Right lobe of liver (tissue), 6 donors: Measurements from ENCODE around the gene TMEM107. TPM values are rescaled to one million over a fixed set of nuclear protein-coding genes. Genes with fewer than 3 reads are reported as not detected.
A peak's percentile ranks its signal among the peaks of the same experiment; 100 is the strongest.

Source experiments
- ATAC-seq, 4 donors: fragments of 200-7000 bp; cut with Tn5 transposase; one replicate each; pipeline ENCODE4 v1.9.1; 2020; ENCODE audit warnings: mild to moderate bottlenecking in 4 of 4, moderate library complexity in 4 of 4
- DNase-seq, 3 donors: peaks; one replicate each; pipeline ENCODE4 v3.0.0-alpha.2; 2020
- H3K27ac ChIP-seq, 3 donors: fragments of 200-600 bp; one replicate each; pipeline ENCODE4 v1.8.0; 2022
- H3K27me3 ChIP-seq, 2 donors: fragments of 200-600 bp; one replicate each; pipeline ENCODE4 v1.8.0; 2022
- H3K36me3 ChIP-seq, 4 donors: fragments of 200-600 bp; sonication (generic) in 1 of 4; one replicate each; pipeline versions ENCODE4 v1.5.1 to v1.8.0; 2017 to 2022; ENCODE audit warnings: control low read depth in 1 of 4
- H3K4me1 ChIP-seq, 4 donors: fragments of 200-600 bp; sonication (generic) in 1 of 4; one replicate each; pipeline versions ENCODE4 v1.5.1 to v1.8.0; 2017 to 2022; ENCODE audit warnings: control low read depth in 1 of 4
- H3K4me3 ChIP-seq, 3 donors: fragments of 200-600 bp; one replicate each; pipeline ENCODE4 v1.8.0; 2022
- H3K9me3 ChIP-seq, 4 donors: fragments of 200-600 bp; sonication (generic) in 1 of 4; one replicate each; pipeline versions ENCODE4 v1.5.1 to v1.8.0; 2017 to 2022; ENCODE audit warnings: control low read depth in 1 of 4
- CTCF ChIP-seq, 4 donors: fragments of 200-600 bp in 3 of 4; fragments of 450-650 bp in 1 of 4; IDR thresholded peaks; one replicate each; pipeline versions ENCODE4 v1.5.1 to v1.8.0; 2016 to 2022; ENCODE audit warnings: antibody characterized with exemption in 4 of 4, mild to moderate bottlenecking in 2 of 4
- POLR2A ChIP-seq: fragments of 450-650 bp; IDR thresholded peaks from one replicate; pipeline ENCODE4 v1.6.1; 2017; ENCODE audit warnings: antibody characterized with exemption, mild to moderate bottlenecking
- WGBS: methylation state at CpG from one replicate; pipeline ENCODE4 v1.1.6; 2018; ENCODE audit warnings: low coverage, low lambda C conversion rate; ENCODE audit not compliant: insufficient coverage; ENCODE audit errors: missing lambda C conversion rate; 5-methylcytosine and 5-hydroxymethylcytosine counted together
- intact Hi-C, 2 donors: fragments of 100-400 bp; cut with DNase I; formaldehyde crosslinking; loops; one replicate each; pipeline versions ENCODE4 v1.11.2 to v1.14.1; 2022
- total RNA-seq, 6 experiments: library from RNA; depleted of rRNA in 2 of 6; stranded (reverse); fragments of >200 nt in 2 of 6; fragmentation: NEBNext Ultra II Directional in 3 of 6; extraction: Animal tissue kit (Norgen Biotek cat#: 25700) in 3 of 6; gene quantifications; one replicate each; pipeline versions ENCODE4 v1.1.0 to v1.2.4, GENCODE V29; 2016 to 2023
- donor health status: DM: no; HTN: yes; CAD: no.
- donor health status: DM: no; HTN: no; CAD: no.
- donor health status: DM: no; HTN: no; CAD: no.
- donor health status: DM: no; HTN: yes; CAD: no.
- donor health status: DM: no; HTN: yes; CAD: no.

The TMEM107 gene
- total RNA-seq, 6 experiments from 2014 or later = 2.3 to 5.0 (median 3.4) TPM

GRCh38 chr17:8141045-8141444 is 35.1 kb downstream of the TMEM107 start:
- H3K4me1 ChIP-seq = peaks cover 0 to 9% (median 1%) of the 10 kb centered on the region in 4 donors
- WGBS = 87% methylated on average over 5 of the region's 7 CpGs
- ATAC-seq (no peak), DNase-seq (no peak)
- H3K9me3 ChIP-seq = no peaks in the 10 kb centered on the region
- H3K4me3 ChIP-seq = no peak overlapping the region
- H3K36me3 ChIP-seq = peaks cover 25 to 69% (median 63%) of the 10 kb centered on the region in 4 donors
- TF ChIP-seq CTCF (IDR thresholded peaks at IDR 0.05) (no peak), POLR2A (no peak)
- intact Hi-C loops = no loop called here
- H3K27me3 ChIP-seq = no peaks in the 10 kb centered on the region
- no peak overlapping the region for H3K27ac ChIP-seq

- H3K4me1 ChIP-seq = peaks cover 0 to 9% (median 1%) of the 10 kb centered on the region in 4 donors
- H3K27ac ChIP-seq = peak overlapping the region in 1 of 3 donors; percentile 76
- H3K4me3 ChIP-seq = no peak overlapping the region
- no peak for TF ChIP-seq POLR2A
- no peak for TF ChIP-seq CTCF (IDR thresholded peaks at IDR 0.05)
- 67% methylated on average over 11 of the region's 18 CpGs for WGBS
- peaks cover 25 to 62% (median 56%) of the 10 kb centered on the region in 4 donors for H3K36me3 ChIP-seq
- H3K9me3 ChIP-seq = no peaks in the 10 kb centered on the region
- ATAC-seq = no peak
- peak in 2 of 3 donors; percentile 50 to 58 for DNase-seq
- intact Hi-C loops = no loop called here
- H3K27me3 ChIP-seq = no peaks in the 10 kb centered on the region
Measured at GRCh38 chr17:8140065-8141029, 35.8 kb downstream of the TMEM107 start.

- TF ChIP-seq CTCF (IDR thresholded peaks at IDR 0.05) = peak; percentile 76 to 82 (median 82)
- TF ChIP-seq POLR2A = peak; percentile 68
- Histone ChIP-seq H3K27me3 (no peaks in the 10 kb centered on the region), H3K4me3 (no peak overlapping the region), H3K4me1 (peaks cover 0 to 9% (median 1%) of the 10 kb centered on the region in 4 donors), H3K27ac (peak overlapping the region in 2 of 3 donors; percentile 76), H3K36me3 (peaks cover 19 to 46% (median 42%) of the 10 kb centered on the region in 4 donors), H3K9me3 (no peaks in the 10 kb centered on the region)
- intact Hi-C loops = no loop called here
- DNase-seq = peak; percentile 84 to 92 (median 91)
- WGBS = 2% methylated on average over 36 of the region's 46 CpGs
- peak; percentile 87 to 93 (median 88) for ATAC-seq
Measured at GRCh38 chr17:8138672-8139371, 37.4 kb downstream of the TMEM107 start.

- intact Hi-C loops = no loop called here
- peaks cover 0 to 9% (median 1%) of the 10 kb centered on the region in 4 donors for H3K4me1 ChIP-seq
- H3K27ac ChIP-seq = peak overlapping the region in 2 of 3 donors; percentile 76
- H3K27me3 ChIP-seq = no peaks in the 10 kb centered on the region
- DNase-seq (no peak), ATAC-seq (no peak)
- TF ChIP-seq CTCF (IDR thresholded peaks at IDR 0.05) (no peak), POLR2A (no peak)
- H3K9me3 ChIP-seq = no peaks in the 10 kb centered on the region
- 18% methylated on average over 7 of the region's 7 CpGs for WGBS
- H3K4me3 ChIP-seq = no peak overlapping the region
- peaks cover 19 to 42% (median 38%) of the 10 kb centered on the region in 4 donors for H3K36me3 ChIP-seq
Measured at GRCh38 chr17:8138374-8138671, 37.9 kb downstream of the TMEM107 start.
